ENCODE data around the gene PTPRN2.
"Not testable (repeated sequence)": the region's sequence is repeated elsewhere in the genome, so short reads cannot be mapped to it uniquely, and the experiment has no call there.

PTPRN2 gene

DNA sequence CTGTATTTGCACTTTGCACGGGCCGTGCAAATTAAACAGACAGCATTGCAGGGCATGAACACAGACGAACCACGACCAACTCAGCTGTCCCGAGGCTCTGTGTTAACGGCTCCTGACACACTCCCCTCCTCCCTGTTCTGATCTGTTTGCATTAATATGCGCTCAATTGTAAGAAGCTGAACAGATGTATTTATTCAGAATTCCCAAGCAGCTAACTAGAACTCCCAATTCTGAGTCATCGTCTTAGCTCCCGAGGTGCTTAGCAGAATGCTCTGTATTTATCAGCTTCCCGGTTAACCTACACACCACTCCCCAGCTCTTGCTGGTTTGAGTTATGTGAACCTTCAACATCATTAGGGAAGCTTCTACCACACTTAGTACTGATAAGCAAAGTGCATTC, 286.4 kb downstream of the PTPRN2 start:
- peak; percentile 66 for DNase-seq (ENCODE audit: low spot score)

DNA sequence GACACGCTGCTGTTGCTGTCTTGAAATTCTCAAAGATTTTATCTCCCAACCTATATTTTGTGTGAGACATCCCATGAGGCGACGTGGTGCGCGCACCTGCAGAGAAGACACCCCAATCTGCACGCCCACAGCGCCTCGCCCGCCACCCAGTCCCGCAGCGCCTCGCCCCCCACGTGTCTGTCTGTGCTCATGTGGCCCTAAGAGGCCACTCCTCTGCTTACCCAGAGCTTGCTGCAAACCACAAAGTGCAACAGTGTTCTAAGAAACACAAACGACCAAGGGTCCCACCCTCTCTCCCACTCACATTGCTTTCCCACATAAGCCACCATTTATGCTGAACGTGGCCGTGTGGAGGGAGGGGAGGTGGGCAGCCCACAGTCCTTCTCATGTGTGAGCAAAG, 287.2 kb downstream of the PTPRN2 start:
- peak; percentile 32 for DNase-seq (ENCODE audit: low spot score)

DNA sequence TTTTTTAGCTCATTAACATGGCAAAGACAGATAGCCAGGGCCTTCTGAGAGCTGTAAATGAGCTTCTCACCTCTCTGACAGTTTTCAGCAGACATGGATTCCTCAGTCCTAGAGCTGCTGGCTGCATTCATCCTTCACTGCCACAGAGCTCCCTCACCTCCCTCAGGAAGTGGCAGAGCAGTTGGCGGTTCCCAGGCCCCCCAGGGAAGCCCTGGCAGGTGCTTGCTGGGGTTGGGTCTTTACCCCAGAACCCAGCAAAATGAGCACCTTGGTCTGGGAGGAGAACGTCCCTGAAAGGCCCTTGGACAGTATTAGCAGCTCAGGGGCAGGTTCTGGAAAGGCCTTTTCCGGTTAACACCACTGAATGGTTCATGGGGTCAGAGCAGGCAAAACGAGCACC, 288.0 kb downstream of the PTPRN2 start:
- DNase-seq (ENCODE audit: low spot score), result no peak

DNA sequence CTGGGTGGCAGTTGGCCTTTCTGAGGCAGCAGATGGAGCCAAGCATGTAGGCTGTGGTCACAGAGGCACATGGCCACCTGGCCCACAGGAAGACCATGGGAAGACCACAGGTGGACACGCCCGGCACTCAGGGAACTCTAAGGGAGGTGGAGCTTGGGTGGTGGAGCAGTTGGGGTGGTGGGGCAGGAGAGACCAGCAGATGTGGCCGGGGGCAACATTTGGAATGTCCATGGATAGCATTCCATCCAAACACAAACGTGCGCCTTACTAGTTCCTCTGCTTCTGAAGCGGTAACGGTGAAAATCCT, 290.9 kb downstream of the PTPRN2 start:
- no peak for DNase-seq (ENCODE audit: low spot score)

DNA sequence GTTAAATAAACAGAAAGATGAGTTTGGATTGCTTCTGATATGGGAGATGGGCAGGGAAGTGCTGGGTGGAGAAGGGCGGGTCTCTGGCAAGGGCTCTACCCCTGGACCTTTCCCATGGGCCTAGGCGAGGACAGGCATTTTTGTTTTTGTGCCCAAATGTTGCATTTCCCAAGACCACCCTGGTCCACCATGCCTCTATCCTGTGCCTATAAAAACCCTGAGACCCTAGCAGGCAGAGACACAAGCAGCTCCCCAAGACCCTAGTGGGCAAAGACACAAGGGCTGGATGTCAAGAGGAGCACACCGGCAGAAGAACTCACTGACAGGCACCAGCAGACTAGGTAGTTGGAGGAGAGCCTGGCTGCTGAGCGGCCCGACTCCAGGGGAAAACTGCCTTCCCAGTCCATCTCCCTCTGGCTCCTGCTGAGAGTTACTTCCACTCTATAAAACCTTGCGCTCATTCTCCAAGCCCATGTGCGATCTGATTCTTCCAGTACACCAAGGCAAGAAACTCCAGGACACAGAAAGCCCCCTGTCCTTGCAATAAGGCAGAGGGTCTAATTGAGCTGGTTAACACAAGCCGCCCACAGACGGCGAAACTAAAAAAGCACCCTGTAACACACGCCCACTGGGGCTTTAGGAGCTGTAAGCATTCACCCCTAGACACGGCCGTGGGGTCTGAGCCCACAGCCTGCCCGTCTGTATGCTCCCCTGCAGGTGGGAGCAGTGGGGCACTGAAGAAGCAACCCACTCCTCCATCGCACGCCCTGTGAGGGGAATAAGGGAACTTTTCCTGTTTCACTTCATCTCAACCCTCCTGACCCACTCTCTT, 291.4 kb downstream of the PTPRN2 start:
- no peak for DNase-seq (ENCODE audit: low spot score)

DNA sequence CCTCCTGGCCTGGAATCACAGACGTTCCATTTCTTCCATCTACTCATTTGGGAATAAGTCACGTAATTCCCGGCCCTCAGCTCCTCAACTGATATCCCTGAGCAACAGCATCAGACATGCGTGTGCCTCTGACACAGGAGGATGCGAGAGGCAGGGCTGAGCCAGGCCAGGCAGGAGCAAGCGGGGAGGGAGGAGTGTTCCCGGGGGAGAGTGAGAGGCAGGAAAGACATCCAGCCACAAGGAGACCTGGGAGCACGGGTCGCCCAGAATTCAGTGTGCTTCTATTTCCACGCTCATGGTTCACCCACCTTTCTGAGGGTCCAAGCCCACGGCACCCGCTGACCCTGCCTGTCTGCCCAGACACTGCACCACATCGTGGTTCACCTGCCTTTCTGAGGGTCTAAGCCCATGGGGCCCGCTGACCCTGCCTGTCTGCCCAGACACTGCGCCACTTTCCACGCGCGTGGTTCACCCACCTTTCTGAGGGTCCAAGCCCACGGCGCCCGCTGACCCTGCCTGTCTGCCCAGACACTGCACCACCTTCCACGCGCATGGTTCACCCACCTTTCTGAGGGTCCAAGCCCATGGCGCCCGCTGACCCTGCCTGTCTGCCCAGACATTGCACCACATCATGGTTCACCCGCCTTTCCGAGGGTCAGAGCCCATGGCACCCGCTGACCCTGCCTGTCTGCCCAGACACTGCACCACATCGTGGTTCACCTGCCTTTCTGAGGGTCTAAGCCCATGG, 293.0 kb downstream of the PTPRN2 start:
- DNase-seq (ENCODE audit: low spot score), result not testable (repeated sequence)

DNA sequence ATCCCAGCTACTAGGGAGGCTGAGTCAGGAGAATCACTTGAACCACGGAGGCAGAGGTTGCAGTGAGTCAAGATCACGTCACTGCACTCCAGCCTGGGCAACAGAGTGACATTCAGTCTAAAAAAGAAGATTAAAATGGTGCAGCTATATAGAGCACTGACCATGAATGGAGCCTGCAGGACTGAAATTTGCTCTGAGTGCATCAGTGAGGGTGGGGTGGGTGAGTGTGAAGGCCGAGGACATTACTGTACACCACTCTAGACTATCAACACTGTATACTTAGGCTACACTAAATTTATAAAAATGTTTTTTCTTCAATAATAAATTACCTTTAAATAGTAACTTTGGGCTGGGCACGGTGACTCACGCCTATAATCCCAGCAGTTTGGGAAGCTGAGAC, 294.7 kb downstream of the PTPRN2 start:
- no peak for DNase-seq (ENCODE audit: low spot score)

DNA sequence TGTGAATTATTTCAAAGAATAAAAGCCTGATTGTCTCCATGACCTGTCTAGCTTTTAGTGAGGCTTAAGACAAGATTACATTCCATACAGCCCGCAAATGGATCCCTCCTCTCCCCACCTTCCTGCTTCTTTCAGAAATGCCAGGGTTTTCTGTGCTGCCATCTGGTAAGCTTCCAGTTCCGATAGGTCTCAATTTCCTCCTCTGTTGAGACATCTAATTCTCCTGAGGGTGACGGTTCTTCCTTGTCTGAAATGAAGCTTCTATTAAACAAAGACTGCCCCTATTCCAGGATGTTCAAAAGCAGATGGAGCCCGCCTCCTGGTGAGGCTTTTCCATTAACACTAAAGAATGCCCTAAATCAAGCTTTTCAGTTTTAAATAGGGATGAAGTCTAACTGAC, 295.6 kb downstream of the PTPRN2 start:
- DNase-seq (ENCODE audit: low spot score), result no peak

DNA sequence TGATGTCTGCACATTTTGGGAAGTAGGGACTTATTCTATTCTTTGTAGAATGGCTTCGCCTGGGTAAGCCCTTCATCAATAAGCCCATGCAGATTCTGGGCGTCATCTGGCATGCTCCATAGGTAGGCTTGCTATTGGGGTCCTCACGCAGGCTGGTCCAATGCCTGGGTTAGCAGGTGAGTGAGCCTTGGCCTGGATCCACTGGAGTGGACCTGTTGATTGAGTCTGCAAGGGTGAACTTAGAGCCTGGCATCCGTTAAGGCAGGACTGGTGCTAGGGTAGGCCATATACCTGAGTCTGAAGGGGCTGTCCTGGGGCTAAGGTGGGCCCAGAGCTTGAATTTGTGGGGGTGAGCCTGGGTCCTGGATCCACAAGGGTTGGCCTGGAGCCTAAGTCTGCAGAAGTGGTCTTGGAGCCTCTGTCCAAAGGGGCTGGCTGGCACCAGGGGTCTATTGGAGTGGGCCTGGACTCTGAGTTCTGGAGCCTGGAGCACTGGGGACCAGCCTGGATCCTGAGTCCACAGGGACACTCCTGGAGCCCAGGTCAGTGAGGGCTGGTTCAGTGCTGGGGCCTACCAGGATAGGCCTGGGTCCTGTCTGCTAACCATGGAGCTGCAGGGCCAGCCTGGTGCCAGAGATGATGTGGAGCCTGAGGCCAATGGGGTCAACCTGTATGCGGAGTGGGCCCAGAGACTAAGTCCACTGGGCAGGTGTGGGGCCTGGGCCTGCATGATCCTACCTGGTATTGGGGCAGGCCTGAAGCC, 297.7 kb downstream of the PTPRN2 start:
- no peak for DNase-seq (ENCODE audit: low spot score)

DNA sequence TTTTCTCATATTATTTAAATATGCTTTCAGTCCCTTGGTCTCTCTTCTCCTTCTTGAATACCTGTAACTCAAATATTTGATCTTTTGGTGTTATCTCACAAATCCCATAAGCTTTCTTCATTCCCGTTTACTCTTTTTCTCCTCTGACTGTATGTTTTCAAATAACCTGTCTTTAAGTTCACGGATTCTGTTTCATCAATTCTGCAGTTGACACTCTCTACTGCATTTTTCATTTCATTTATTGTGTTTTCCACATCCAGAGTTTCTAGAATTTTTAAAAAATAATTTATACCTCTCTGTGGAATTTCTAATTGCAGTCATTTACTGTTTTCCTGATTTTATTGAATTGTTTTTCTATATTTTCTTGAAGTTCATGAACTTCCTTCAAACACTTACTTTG, 298.4 kb downstream of the PTPRN2 start:
- DNase-seq (ENCODE audit: low spot score), result no peak

DNA sequence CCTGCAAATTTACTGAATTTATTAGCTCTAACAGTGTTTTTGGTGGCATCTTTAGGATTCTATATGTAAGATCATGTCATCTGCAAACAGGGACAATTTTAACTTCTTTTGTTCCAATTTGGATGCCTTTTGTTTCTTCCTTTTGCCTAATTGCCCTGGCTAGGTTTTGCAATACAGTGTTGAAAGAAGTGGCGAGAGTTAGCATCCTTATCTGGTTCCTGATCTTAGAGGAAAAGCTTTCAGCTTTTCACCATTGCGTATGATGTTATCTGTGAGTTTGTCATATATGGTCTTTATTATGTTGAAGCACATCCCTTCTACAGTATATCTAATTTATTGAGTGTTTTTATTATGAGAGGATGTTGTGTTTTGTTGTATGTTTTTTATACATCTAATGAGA, 301.4 kb downstream of the PTPRN2 start:
- no peak for DNase-seq (ENCODE audit: low spot score)

DNA sequence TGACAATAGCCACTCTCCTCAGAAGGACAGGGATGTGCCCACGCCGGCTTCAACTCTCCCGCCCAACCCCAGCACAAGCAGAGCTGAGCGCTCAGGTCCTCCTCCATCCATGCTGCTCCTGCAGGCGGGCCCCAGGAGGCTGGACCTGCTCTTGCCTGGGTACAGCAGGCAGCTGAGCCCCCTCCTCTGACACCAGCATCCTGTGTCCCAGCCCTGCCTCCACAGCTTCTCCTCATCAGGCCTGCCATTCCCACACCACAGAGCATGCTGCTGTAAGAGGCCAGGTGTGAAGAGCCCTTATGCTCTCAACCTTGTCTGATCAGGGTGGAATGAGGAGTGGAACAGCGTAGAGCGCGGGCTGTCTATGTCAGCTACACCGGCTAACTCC, 302.2 kb downstream of the PTPRN2 start:
- DNase-seq (ENCODE audit: low spot score), result no peak

DNA sequence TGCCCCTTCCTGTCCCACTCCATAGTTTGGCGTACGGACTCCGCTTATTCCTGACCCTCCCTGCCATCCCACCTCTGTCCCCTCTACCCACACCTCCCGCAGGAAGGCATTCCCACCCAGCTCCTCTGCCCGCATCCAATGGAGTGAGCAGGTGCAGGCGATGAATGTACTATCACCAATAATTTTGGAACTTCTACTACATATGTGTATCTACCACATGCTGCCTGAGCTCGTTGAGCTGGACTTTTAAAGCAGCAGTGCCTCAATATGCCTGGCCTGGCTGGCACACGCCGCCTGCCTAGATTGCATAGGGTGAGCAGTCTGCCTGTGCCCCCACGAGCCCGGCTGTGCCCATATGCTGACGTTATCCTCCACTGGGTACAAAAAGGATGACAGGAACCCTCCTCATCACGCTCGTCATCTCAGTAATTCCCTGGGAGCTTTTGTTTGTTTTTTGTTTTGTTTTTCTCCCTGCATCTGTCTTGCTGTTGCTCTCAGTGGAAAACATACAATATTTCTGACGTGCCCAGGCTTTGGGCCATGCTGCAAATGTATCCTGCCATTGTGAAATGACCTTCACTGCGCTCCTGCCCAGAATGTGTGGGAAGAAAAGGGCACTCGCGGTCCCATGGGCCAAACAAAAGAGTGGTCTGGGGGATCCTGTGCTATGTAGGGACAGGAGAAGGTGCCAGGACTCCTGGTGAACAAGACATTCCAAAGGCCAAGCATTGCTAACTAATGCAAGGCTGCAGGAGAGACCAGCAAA, 302.8 kb downstream of the PTPRN2 start:
- DNase-seq (ENCODE audit: low spot score), result no peak

DNA sequence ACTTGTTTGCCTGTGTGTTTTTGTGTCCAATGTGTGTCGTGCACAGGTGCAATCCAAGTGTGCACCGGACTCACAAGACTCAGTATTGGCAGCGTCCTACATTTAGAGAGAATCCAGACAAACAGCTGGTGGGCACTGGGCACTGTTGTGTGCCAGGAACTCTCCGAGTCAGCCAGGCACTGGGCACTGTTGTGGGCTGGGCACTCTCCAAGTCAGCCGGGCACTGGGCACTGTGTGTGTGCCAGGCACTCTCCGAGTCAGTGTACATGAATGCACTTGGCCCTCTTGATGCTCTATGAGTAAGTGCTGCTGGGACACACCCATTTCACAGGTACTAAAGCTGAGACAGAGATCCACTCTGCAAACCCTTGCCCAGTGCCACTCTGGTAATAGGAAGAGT, 303.5 kb downstream of the PTPRN2 start:
- no peak for DNase-seq (ENCODE audit: low spot score)

DNA sequence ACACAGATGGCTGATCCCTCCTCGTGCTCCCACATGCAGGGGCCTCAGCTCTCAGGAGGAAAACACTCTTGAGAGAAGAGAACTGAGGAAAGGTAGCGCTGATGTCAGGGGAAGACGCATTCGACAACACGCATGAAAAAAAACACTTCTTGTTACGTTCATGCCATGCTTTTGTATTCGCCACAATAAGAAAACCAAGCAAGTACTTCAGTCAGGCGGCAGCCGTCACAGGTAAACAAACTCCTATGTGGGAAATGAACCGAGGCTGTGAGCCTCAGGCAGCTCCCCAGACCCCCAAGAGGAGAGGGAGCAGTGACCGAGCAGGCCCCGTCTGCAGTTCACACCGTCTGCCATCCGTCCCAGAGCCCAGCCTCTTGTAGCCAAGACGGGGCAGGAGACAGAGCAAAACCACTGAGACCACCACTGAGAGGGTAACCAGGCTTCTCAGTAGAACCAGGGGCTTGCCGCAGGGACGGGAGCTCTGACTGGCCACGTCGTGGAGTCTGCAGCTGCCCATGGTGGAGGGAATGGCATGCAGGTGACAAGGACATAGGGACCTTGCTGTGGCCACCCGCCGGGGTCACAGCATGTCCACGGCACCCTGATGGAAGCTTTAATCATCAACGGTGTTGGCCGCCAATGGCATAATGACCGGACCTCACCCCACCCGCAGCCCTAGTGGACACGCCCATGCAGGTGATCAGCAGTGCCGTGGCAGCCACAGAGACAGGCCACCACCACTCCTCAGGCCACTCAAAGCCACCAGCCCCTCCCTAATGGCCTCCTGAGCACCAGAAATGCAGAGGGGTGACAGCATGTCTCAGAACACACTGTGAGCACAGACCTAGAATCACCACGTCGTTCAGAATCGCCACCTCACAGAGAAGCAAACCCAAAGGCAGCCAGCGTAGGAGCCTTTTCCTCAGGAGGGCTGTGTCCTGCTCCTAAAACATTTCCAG, 304.3 kb downstream of the PTPRN2 start:
- no peak for DNase-seq (ENCODE audit: low spot score)

DNA sequence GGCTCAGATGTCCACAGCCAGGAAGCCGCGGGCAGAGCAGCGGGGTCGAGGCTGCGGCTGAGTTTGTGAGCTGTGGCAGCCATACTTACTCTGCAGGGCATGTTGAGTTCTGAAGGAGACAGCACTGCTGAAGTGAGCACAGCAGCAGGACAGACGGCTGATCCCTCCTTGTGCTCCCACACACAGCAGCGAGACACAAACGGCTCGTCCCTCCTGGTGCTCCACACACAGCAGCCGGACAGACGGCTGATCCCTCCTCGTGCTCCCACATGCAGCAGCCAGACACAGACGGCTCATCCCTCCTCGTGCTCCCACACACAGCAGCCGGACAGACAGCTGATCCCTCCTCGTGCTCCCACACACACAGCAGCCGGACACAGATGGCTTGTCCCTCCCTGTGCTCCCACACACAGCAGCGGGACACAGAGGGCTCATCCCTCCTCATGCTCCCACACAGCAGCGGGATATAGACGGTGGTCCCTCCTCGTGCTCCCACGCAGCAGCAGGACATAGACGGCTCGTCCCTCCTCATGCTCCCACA, 305.1 kb downstream of the PTPRN2 start:
- DNase-seq (ENCODE audit: low spot score), result no peak

DNA sequence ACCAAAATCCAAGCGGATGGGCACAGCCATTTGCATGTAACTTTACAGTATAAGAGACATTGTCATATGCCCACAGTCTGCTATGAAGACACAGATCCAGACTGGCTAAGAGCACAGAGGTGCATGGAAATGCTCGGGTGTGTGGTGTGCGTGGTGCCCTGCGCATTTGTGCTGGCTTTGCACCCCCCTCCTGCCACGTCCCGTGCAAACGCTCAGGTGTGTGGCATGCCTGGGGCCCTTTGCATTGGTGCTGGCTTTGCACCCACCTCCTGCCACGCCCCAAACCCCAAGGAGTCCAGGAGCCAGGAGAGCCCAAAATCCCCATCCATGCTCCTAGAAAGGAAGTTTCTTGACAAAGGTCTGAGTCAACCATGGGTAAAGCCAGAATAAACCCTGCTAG, 306.2 kb downstream of the PTPRN2 start:
- no peak for DNase-seq (ENCODE audit: low spot score)

DNA sequence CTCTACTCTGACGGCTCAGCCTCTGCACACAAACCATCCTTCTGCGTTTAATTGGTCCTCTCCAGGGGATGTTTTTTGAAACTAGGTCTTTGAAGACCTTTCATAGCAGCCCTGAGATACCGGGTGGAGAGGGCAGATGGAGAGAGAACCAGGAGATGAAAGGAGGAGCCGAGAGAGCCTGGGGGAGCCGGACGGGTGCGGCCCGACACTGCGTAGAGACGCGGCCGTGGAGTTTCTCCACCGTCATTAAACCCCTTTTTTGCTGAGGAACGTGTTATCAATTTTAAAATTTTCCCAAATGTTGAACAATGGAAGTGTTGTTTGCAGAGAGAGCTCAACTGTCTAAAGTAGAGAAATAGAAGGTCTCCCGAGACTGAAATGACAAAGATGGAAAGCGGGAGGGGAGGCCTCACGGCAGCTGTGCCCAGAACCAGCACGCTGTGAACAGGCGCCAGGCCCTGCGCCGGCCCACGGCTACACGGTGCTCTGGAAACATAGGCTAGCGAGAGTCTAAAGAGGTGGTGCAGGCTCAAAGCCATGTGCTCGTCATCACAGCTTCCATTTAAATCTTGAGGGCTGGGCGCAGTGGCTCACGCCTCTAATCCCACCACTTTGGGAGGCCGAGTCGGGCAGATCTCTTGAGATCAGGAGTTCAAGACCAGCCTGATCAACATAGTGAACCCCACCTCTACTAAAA, 307.0 kb downstream of the PTPRN2 start:
- DNase-seq (ENCODE audit: low spot score), result no peak

DNA sequence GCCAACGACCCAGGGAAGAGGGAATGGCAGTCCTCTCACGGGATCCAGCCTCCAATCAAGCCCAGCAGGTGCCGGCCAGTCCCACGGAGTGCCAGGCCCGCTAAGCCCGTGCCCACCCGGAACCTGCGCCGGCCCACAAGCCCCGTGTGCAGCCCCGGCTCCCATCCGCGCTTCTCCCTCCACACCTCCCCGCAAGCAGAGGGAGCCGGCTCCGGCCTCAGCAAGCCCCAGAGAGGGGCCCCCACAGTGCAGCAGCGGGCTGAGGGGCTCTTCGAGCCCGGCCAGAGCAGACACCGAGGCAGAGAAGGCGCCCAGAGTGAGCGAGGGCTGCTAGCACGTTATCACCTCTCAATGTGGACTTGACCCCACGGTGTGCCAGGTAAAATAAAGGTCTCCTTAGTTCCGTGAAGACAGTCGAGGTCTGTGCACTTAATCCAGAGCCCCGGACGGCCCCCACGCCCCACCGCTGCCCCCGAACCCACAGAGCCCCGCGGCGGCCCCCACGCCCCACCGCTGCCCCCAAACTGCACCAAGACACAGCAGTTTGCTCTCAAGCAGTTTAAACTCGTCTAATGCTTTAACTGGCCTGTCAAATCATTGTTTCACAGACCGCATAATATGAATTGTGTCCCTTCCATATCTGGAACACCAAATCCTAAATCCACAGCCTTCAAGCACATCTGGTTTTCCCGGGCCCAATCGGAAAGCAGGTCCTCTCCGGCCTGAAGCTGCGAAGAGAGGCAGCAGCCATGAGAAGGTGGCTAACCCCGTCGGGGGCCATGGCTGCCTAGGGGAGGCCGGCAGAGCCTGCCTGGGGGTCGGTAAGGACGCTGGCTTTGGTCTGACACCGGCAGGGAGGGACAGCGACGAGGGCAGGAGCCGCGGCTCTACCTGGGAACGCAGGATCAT, 307.8 kb downstream of the PTPRN2 start:
- DNase-seq (ENCODE audit: low spot score), result no peak

Data from putamen (tissue), 1 donor.